Sigmoid colon (tissue), 3 donors: ENCODE results near the gene FOSL2.

Source experiments
- POLR2A ChIP-seq, 2 donors: fragments of 450-650 bp; IDR thresholded peaks; one replicate each; pipeline ENCODE4 v1.6.1; 2016; ENCODE audit warnings: antibody characterized with exemption in 2 of 2, mild to moderate bottlenecking in 2 of 2, moderate library complexity in 2 of 2
- TF ChIP-seq, protein P1 (sequence below), 4 experiments: fragments of 450-650 bp in 3 of 4; fragments of 200-600 bp in 1 of 4; IDR thresholded peaks; one replicate each; pipeline ENCODE4 v1.5.1; 2016 to 2019; ENCODE audit warnings: antibody characterized with exemption in 4 of 4, mild to moderate bottlenecking in 3 of 4, moderate library complexity in 2 of 4

DNA sequence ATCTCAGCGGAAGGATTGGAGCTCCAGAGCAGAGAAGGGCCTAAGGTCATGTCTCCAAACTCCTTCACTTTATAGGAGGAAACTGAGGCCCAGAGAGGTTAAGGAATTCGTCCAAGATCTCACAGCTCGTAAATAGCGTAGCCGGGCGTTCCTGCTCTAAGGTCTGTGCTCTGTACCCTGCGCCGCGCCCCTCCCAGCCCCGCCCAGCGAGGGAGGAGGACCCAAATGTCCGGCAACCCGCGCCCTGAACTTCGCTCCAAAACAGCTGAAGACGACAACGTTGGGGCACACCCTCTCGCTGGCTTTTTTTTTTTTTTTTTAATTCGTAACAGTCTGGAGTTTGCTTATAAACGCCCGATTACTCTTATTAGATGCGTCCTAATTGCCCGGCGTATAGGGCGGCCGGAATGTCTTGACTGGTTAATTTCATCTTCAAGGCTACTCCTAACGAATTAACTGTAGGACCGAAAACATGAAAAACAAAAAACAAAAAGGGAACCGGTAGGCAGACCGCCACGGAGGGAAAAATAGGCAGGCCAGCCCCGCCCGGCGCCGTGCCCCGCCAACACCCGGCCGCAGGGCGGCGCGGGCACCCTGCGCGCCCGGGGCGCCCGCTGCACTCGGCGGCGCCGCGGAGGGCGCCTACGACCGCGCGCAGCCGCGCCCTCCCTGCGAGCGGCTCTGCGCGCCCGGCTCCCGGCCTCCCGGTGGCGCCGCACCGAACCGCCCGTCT is 928 bp upstream of the FOSL2 start:
- TF ChIP-seq, protein P1, sequence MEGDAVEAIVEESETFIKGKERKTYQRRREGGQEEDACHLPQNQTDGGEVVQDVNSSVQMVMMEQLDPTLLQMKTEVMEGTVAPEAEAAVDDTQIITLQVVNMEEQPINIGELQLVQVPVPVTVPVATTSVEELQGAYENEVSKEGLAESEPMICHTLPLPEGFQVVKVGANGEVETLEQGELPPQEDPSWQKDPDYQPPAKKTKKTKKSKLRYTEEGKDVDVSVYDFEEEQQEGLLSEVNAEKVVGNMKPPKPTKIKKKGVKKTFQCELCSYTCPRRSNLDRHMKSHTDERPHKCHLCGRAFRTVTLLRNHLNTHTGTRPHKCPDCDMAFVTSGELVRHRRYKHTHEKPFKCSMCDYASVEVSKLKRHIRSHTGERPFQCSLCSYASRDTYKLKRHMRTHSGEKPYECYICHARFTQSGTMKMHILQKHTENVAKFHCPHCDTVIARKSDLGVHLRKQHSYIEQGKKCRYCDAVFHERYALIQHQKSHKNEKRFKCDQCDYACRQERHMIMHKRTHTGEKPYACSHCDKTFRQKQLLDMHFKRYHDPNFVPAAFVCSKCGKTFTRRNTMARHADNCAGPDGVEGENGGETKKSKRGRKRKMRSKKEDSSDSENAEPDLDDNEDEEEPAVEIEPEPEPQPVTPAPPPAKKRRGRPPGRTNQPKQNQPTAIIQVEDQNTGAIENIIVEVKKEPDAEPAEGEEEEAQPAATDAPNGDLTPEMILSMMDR (IDR thresholded peaks at IDR 0.05): no peak
- peak; percentile 46 to 54 for TF ChIP-seq POLR2A (IDR thresholded peaks at IDR 0.05)
